Thyroid gland (tissue), 4 donors: ENCODE data around the gene KAZN. TPM values are rescaled to one million over a fixed set of nuclear protein-coding genes. Genes with fewer than 3 reads are reported as not detected.

Experiments used
- DNase-seq, 2 donors: peaks; one replicate each; pipeline ENCODE4 v3.0.0-alpha.2; 2019
- H3K27ac ChIP-seq, 3 donors: fragments of 200-600 bp; sonication (generic); 1 replicate in 2 of 3; 2 replicates in 1 of 3; pipeline ENCODE4 v1.5.1; 2016 to 2019; ENCODE audit warnings: mild to moderate bottlenecking in 1 of 3, moderate library complexity in 1 of 3
- H3K27me3 ChIP-seq: fragments of 200-600 bp; sonication (generic); one replicate; pipeline ENCODE4 v1.5.1; 2019
- H3K36me3 ChIP-seq, 2 donors: fragments of 200-600 bp; sonication (generic); one replicate each; pipeline ENCODE4 v1.5.1; 2016 to 2019
- H3K4me1 ChIP-seq, 2 donors: fragments of 200-600 bp; sonication (generic); one replicate each; pipeline ENCODE4 v1.5.1; 2017 to 2019
- H3K4me3 ChIP-seq, 3 donors: fragments of 200-600 bp; sonication (generic); replicated peaks in 1 of 3; 1 replicate in 2 of 3; 2 replicates in 1 of 3; pipeline ENCODE4 v1.5.1; 2016; ENCODE audit warnings: mild to moderate bottlenecking in 1 of 3
- H3K9me3 ChIP-seq: fragments of 200-600 bp; sonication (generic); one replicate; pipeline ENCODE4 v1.5.1; 2017
- POLR2A ChIP-seq, 2 donors: fragments of 450-650 bp; IDR thresholded peaks; one replicate each; pipeline ENCODE4 v1.6.1; 2017; ENCODE audit warnings: antibody characterized with exemption in 2 of 2, mild to moderate bottlenecking in 2 of 2, moderate library complexity in 1 of 2
- WGBS, 2 donors: methylation state at CpG; one replicate each; pipeline ENCODE4 v1.1.5; 2017; 5-methylcytosine and 5-hydroxymethylcytosine counted together
- intact Hi-C: fragments of 100-400 bp; cut with DNase I; formaldehyde crosslinking; loops from one replicate; pipeline ENCODE4 v1.15.1; 2023
- total RNA-seq, 4 donors: library from RNA; depleted of rRNA; stranded (reverse); fragments of >200 nt; gene quantifications; one replicate each; pipeline ENCODE4 v1.2.3, GENCODE V29; 2016
- TF ChIP-seq, protein P1 (sequence below), 6 experiments: fragments of 200-600 bp in 3 of 6; fragments of 450-650 bp in 3 of 6; sonication (generic) in 3 of 6; IDR thresholded peaks; one replicate each; pipeline ENCODE4 v1.5.1; 2016 to 2019; ENCODE audit warnings: antibody characterized with exemption in 6 of 6, mild to moderate bottlenecking in 2 of 6, inconsistent platforms in 1 of 6, moderate library complexity in 1 of 6

Gene KAZN
- total RNA-seq, 4 donors from 2014 or later = 14.8 to 28.6 (median 18.2) TPM

DNA sequence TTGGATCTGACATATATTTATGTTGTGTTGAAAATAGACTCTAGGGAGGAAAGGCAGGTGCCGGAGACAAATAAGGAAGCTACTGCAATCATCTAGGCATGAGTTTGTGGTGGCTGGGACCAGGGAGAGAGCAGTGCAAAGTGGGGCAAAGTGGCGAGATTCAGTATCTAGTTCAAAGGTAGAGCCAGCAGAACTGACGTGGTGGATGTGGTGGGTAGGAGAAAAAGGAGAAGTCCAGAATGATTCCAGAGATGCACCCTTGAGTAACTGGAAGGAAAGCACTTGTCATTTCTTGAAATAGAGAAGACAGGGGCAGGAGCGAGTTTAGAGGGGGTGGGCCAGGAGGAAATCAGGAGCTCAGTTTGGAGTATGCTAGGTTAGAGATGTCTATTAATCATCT is 275.2 kb downstream of the KAZN start:
- DNase-seq = no peak
- 83 to 85% methylated on average over 4 of the region's 4 CpGs for WGBS, 2 donors
- Histone ChIP-seq H3K4me1 (no peaks in the 10 kb centered on the region), H3K36me3 (no peaks in the 10 kb centered on the region), H3K9me3 (no peaks in the 10 kb centered on the region), H3K27ac (no peak overlapping the region), H3K27me3 (no peaks in the 10 kb centered on the region), H3K4me3 (no peak overlapping the region)
- TF ChIP-seq, protein P1, sequence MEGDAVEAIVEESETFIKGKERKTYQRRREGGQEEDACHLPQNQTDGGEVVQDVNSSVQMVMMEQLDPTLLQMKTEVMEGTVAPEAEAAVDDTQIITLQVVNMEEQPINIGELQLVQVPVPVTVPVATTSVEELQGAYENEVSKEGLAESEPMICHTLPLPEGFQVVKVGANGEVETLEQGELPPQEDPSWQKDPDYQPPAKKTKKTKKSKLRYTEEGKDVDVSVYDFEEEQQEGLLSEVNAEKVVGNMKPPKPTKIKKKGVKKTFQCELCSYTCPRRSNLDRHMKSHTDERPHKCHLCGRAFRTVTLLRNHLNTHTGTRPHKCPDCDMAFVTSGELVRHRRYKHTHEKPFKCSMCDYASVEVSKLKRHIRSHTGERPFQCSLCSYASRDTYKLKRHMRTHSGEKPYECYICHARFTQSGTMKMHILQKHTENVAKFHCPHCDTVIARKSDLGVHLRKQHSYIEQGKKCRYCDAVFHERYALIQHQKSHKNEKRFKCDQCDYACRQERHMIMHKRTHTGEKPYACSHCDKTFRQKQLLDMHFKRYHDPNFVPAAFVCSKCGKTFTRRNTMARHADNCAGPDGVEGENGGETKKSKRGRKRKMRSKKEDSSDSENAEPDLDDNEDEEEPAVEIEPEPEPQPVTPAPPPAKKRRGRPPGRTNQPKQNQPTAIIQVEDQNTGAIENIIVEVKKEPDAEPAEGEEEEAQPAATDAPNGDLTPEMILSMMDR (IDR thresholded peaks at IDR 0.05) = no peak
- TF ChIP-seq POLR2A (IDR thresholded peaks at IDR 0.05) = no peak
- intact Hi-C loops = no loop called here

- WGBS, 2 donors = 59 to 74% methylated on average over 11 of the region's 11 CpGs
- Histone ChIP-seq H3K27ac (no peak overlapping the region), H3K9me3 (no peaks in the 10 kb centered on the region), H3K4me3 (no peak overlapping the region), H3K4me1 (peaks cover 0 to 2% of the 10 kb centered on the region in 2 donors), H3K36me3 (no peaks in the 10 kb centered on the region), H3K27me3 (no peaks in the 10 kb centered on the region)
- TF ChIP-seq POLR2A (IDR thresholded peaks at IDR 0.05) = no peak
- TF ChIP-seq, protein P1 (IDR thresholded peaks at IDR 0.05) = no peak
- DNase-seq = no peak
- intact Hi-C loops = no loop called here
Measured at GRCh38 chr1:14875524-14876509, 277.3 kb downstream of the KAZN start.

DNA sequence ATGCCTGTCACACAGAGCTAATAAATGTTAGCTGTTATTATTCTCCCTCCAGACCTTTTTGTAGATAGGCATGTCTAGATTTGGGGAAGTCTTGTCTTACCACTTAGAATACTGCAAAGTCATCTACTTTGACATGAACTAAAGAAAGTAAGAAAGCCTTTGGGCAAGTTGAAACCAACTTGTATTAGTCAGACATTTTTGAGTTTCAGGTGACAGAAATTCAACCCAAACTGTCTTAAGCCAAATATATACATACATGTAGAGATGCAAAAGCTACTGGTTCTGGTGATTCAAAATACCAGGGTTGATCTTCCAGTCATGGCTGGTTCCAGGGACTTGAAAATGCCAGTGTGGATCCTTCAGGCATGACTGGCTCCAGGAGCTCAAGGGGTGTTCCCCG is 278.3 kb downstream of the KAZN start:
- peaks cover 1 to 11% of the 10 kb centered on the region in 2 donors for H3K4me1 ChIP-seq
- H3K27me3 ChIP-seq = no peaks in the 10 kb centered on the region
- no peak overlapping the region for H3K27ac ChIP-seq
- H3K9me3 ChIP-seq = no peaks in the 10 kb centered on the region
- no peaks in the 10 kb centered on the region for H3K36me3 ChIP-seq
- TF ChIP-seq POLR2A (IDR thresholded peaks at IDR 0.05) = no peak
- TF ChIP-seq, protein P1 (IDR thresholded peaks at IDR 0.05) = no peak
- DNase-seq = no peak
- WGBS, 2 donors = 73 to 88% methylated on average over 1 of the region's 1 CpG
- H3K4me3 ChIP-seq = no peak overlapping the region
- intact Hi-C loops = no loop called here

- 96 to 97% methylated on average over 3 of the region's 3 CpGs for WGBS, 2 donors
Measured at GRCh38 chr1:14877224-14877623, 278.7 kb downstream of the KAZN start.

More at GRCh38 chr1:14877224-14877623, 278.7 kb downstream of the KAZN start:
- H3K9me3 ChIP-seq = no peaks in the 10 kb centered on the region
- TF ChIP-seq POLR2A (IDR thresholded peaks at IDR 0.05) = no peak
- TF ChIP-seq, protein P1 (IDR thresholded peaks at IDR 0.05) = no peak
- H3K27ac ChIP-seq = no peak overlapping the region
- DNase-seq = no peak
- H3K4me1 ChIP-seq = peaks cover 4 to 16% of the 10 kb centered on the region in 2 donors
- no peaks in the 10 kb centered on the region for H3K36me3 ChIP-seq
- intact Hi-C loops = no loop called here
- no peak overlapping the region for H3K4me3 ChIP-seq
- no peaks in the 10 kb centered on the region for H3K27me3 ChIP-seq
